Liver (tissue), 9 donors: Measurements from ENCODE around the gene SEH1L. TPM values are rescaled to one million over a fixed set of nuclear protein-coding genes. Genes with fewer than 3 reads are reported as not detected.
"Not testable (repeated sequence)": the region's sequence is repeated elsewhere in the genome, so short reads cannot be mapped to it uniquely, and the experiment has no call there.

Experiments
- DNase-seq: peaks from one replicate; pipeline ENCODE4 v3.0.0-alpha.2; 2017; ENCODE audit warnings: low spot score
- H3K27ac ChIP-seq, 2 donors: one replicate each; pipeline ENCODE4 v1.7.0; 2013; ENCODE audit warnings: inconsistent platforms in 2 of 2, low read length in 2 of 2, control low read depth in 1 of 2, low read depth in 1 of 2, mild to moderate bottlenecking in 1 of 2
- H3K27me3 ChIP-seq, 4 donors: one replicate each; pipeline versions ENCODE4 v1.6.1 to v1.7.0; 2013; ENCODE audit warnings: low read length in 3 of 4, inconsistent platforms in 1 of 4, mild to moderate bottlenecking in 1 of 4, moderate library complexity in 1 of 4; ENCODE audit not compliant: control insufficient read depth in 4 of 4, insufficient read depth in 4 of 4
- H3K36me3 ChIP-seq, 4 donors: one replicate each; pipeline versions ENCODE4 v1.6.1 to v1.7.0; 2013; ENCODE audit warnings: low read length in 3 of 4, mild to moderate bottlenecking in 3 of 4, low read depth in 1 of 4, moderate library complexity in 1 of 4; ENCODE audit not compliant: control insufficient read depth in 4 of 4, insufficient read depth in 3 of 4
- H3K4me1 ChIP-seq, 4 donors: one replicate each; pipeline versions ENCODE4 v1.6.1 to v1.7.0; 2013; ENCODE audit warnings: low read length in 3 of 4, mild to moderate bottlenecking in 3 of 4, moderate library complexity in 1 of 4; ENCODE audit not compliant: control insufficient read depth in 4 of 4, insufficient read depth in 4 of 4
- H3K4me3 ChIP-seq, 3 donors: one replicate each; pipeline versions ENCODE4 v1.6.1 to v1.7.0; 2013; ENCODE audit warnings: low read length in 3 of 3, control low read depth in 1 of 3, low read depth in 1 of 3, mild to moderate bottlenecking in 1 of 3
- H3K9ac ChIP-seq, 2 donors: one replicate each; pipeline ENCODE4 v1.7.0; 2013; ENCODE audit warnings: low read length in 2 of 2, mild to moderate bottlenecking in 2 of 2, moderate library complexity in 2 of 2, control low read depth in 1 of 2, low read depth in 1 of 2
- H3K9me3 ChIP-seq, 4 donors: one replicate each; pipeline versions ENCODE4 v1.6.1 to v1.7.0; 2013; ENCODE audit warnings: low read length in 3 of 4; ENCODE audit not compliant: control insufficient read depth in 4 of 4
- EGR1 ChIP-seq, 2 donors: IDR thresholded peaks; 2 replicates each; pipeline ENCODE4 v1.6.1; 2016 to 2018; ENCODE audit warnings: antibody characterized with exemption in 2 of 2, low read depth in 2 of 2
- FOXA1 ChIP-seq: IDR thresholded peaks from 2 replicates; pipeline ENCODE4 v1.6.1; 2016; ENCODE audit warnings: antibody characterized with exemption
- FOXA2 ChIP-seq: IDR thresholded peaks from 2 replicates; pipeline ENCODE4 v1.6.1; 2016; ENCODE audit warnings: antibody characterized with exemption
- GABPA ChIP-seq, 2 donors: IDR thresholded peaks in 1 of 2; conservative IDR thresholded peaks in 1 of 2; 2 replicates each; pipeline ENCODE4 v1.6.1; 2016; ENCODE audit warnings: antibody characterized with exemption in 2 of 2, mild to moderate bottlenecking in 1 of 2, moderate library complexity in 1 of 2
- HNF4A ChIP-seq, 2 donors: conservative IDR thresholded peaks; 2 replicates each; pipeline ENCODE4 v1.6.1; 2016; ENCODE audit warnings: antibody characterized with exemption in 2 of 2, mild to moderate bottlenecking in 2 of 2
- HNF4G ChIP-seq: IDR thresholded peaks from 2 replicates; pipeline ENCODE4 v1.6.1; 2016; ENCODE audit warnings: antibody characterized with exemption
- JUND ChIP-seq, 2 donors: IDR thresholded peaks; 2 replicates each; pipeline ENCODE4 v1.6.1; 2016; ENCODE audit warnings: antibody characterized with exemption in 2 of 2
- TAF1 ChIP-seq: conservative IDR thresholded peaks from 2 replicates; pipeline ENCODE4 v1.6.1; 2016; ENCODE audit warnings: antibody characterized with exemption, mild to moderate bottlenecking
- ZBTB33 ChIP-seq: IDR thresholded peaks from 2 replicates; pipeline ENCODE4 v1.6.1; 2016; ENCODE audit warnings: antibody characterized with exemption
- WGBS: extraction: QIAGEN DNeasy Blood & Tissue Kit; methylation state at CpG from one replicate; pipeline ENCODE4 v1.1.7; 2013; 5-methylcytosine and 5-hydroxymethylcytosine counted together
- polyA plus RNA-seq, 2 donors: library from polyadenylated mRNA; stranded (reverse) in 1 of 2; unstranded in 1 of 2; fragments of 200-250 nt in 1 of 2; fragments of >200 nt in 1 of 2; fragmentation: Nextera tagmentation in 1 of 2; extraction: Ambion mirVana in 1 of 2; gene quantifications; one replicate each; pipeline versions ENCODE4 v1.2.1 to v1.2.3, GENCODE V29; 2013 to 2015
- total RNA-seq, 2 donors: library from RNA; depleted of rRNA; stranded (reverse); fragments of >200 nt; gene quantifications; one replicate each; pipeline ENCODE4 v1.2.3, GENCODE V29; 2014
- TF ChIP-seq, protein P1 (sequence below): IDR thresholded peaks from 2 replicates; pipeline ENCODE4 v1.6.1; 2016; ENCODE audit warnings: antibody characterized with exemption
- TF ChIP-seq, protein P2 (sequence below): IDR thresholded peaks from 2 replicates; pipeline ENCODE4 v1.6.1; 2016; ENCODE audit warnings: antibody characterized with exemption
- TF ChIP-seq, protein P3 (sequence below): IDR thresholded peaks from 2 replicates; pipeline ENCODE4 v1.6.1; 2016; ENCODE audit warnings: antibody characterized with exemption, mild to moderate bottlenecking
- donor health status: healthy.
- donor health status: healthy.
- donor health status: healthy.
- donor health status: healthy.
- donor health status: healthy.

Gene SEH1L
- total and polyA plus RNA-seq, 4 donors, result 12.2 to 28.5 (median 16.8) TPM

DNA sequence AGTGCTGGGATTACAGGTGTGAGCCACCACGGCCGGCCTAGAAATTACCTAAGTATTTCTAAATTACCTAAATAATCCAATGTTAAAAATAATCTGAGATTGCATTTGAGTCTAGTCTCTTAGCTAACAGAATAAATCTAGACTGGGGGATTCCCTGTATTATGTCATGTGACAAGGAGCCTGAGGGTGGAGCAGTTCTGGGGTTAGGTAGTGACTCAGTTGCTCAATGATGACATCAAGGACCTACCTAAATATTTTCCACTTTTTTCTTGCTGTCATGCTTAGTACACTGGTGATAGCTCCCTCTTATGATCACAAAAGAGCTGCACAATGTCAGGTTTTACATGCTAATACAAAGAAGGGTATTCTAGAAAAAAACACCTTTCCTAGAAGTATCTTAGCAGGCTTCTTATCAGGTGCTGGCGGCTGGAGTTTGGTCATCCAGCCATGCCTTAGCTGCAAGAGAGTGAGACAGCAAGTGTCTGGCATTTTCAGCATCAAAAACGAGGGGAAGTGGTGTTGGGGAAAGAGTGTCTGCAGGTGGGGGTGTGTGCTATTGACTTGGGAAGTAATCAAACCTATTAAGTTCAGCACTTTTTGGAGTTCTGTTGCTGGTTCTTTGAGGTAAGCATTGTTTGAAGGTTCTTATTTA lies 25.9 kb downstream of the SEH1L start:
- Histone ChIP-seq H3K27ac (no peak overlapping the region), H3K4me3 (no peak overlapping the region), H3K9me3 (no peaks in the 10 kb centered on the region), H3K9ac (no peak overlapping the region), H3K36me3 (peaks cover 5 to 41% (median 24%) of the 10 kb centered on the region in 4 donors), H3K4me1 (no peaks in the 10 kb centered on the region), H3K27me3 (no peaks in the 10 kb centered on the region)
- 84% methylated on average over 4 of the region's 4 CpGs for WGBS
- DNase-seq, result no peak
- no peak for TF ChIP-seq HNF4A (conservative IDR thresholded peaks at IDR 0.05)
- TF ChIP-seq, protein P1, sequence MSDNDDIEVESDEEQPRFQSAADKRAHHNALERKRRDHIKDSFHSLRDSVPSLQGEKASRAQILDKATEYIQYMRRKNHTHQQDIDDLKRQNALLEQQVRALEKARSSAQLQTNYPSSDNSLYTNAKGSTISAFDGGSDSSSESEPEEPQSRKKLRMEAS, result no peak
- TF ChIP-seq, protein P2, sequence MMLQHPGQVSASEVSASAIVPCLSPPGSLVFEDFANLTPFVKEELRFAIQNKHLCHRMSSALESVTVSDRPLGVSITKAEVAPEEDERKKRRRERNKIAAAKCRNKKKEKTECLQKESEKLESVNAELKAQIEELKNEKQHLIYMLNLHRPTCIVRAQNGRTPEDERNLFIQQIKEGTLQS, result no peak

- H3K9ac ChIP-seq, result no peak overlapping the region
- H3K36me3 ChIP-seq, result peaks cover 5 to 41% (median 24%) of the 10 kb centered on the region in 4 donors
- no peaks in the 10 kb centered on the region for H3K4me1 ChIP-seq
- no peaks in the 10 kb centered on the region for H3K27me3 ChIP-seq
- no peaks in the 10 kb centered on the region for H3K9me3 ChIP-seq
- H3K27ac ChIP-seq, result no peak overlapping the region
- 96% methylated on average over 6 of the region's 6 CpGs for whole genome bisulfite sequencing
- no peak for TF ChIP-seq EGR1 (IDR thresholded peaks at IDR 0.05; ENCODE audit: low read depth in 2 of 2)
- H3K4me3 ChIP-seq, result no peak overlapping the region
- DNase-seq, result no peak
These were observed 27.7 kb downstream of the SEH1L start for GRCh38 chr18:12975488-12975887.

GRCh38 chr18:12976305-12976704 lies 28.5 kb downstream of the SEH1L start:
- Histone ChIP-seq H3K4me3 (no peak overlapping the region), H3K4me1 (no peaks in the 10 kb centered on the region), H3K9ac (no peak overlapping the region), H3K36me3 (peaks cover 2 to 34% (median 21%) of the 10 kb centered on the region in 4 donors), H3K27me3 (no peaks in the 10 kb centered on the region), H3K27ac (no peak overlapping the region), H3K9me3 (no peaks in the 10 kb centered on the region)
- TF ChIP-seq, protein P1, result no peak
- TF ChIP-seq FOXA1 (no peak), FOXA2 (no peak), HNF4G (no peak), ZBTB33 (no peak), TAF1 (no peak), JUND (IDR thresholded peaks at IDR 0.05) (no peak), GABPA (IDR thresholded peaks at IDR 0.05 in 1 of 2, conservative IDR thresholded peaks at IDR 0.05 in 1 of 2) (no peak)
- TF ChIP-seq, protein P3, sequence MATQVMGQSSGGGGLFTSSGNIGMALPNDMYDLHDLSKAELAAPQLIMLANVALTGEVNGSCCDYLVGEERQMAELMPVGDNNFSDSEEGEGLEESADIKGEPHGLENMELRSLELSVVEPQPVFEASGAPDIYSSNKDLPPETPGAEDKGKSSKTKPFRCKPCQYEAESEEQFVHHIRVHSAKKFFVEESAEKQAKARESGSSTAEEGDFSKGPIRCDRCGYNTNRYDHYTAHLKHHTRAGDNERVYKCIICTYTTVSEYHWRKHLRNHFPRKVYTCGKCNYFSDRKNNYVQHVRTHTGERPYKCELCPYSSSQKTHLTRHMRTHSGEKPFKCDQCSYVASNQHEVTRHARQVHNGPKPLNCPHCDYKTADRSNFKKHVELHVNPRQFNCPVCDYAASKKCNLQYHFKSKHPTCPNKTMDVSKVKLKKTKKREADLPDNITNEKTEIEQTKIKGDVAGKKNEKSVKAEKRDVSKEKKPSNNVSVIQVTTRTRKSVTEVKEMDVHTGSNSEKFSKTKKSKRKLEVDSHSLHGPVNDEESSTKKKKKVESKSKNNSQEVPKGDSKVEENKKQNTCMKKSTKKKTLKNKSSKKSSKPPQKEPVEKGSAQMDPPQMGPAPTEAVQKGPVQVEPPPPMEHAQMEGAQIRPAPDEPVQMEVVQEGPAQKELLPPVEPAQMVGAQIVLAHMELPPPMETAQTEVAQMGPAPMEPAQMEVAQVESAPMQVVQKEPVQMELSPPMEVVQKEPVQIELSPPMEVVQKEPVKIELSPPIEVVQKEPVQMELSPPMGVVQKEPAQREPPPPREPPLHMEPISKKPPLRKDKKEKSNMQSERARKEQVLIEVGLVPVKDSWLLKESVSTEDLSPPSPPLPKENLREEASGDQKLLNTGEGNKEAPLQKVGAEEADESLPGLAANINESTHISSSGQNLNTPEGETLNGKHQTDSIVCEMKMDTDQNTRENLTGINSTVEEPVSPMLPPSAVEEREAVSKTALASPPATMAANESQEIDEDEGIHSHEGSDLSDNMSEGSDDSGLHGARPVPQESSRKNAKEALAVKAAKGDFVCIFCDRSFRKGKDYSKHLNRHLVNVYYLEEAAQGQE, result no peak
- 80% methylated on average over 12 of the region's 12 CpGs for WGBS
- DNase-seq, result no peak

DNA sequence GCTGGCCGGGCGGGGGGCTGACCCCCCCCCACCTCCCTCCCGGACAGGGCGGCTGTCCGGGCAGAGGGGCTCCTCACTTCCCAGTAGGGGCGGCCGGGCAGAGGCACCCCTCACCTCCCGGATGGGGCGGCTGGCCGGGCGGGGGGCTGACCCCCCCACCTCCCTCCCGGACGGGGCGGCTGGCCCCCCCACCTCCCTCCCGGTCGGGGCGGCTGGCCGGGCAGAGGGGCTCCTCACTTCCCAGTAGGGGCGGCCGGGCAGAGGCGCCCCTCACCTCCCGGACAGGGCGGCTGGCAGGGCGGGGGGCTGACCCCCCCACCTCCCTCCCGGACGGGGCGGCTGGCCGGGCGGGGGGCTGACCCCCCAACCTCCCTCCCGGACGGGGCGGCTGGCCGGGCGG lies 32.3 kb downstream of the SEH1L start:
- WGBS, result 97% methylated on average over 24 of the region's 34 CpGs
- H3K4me1 ChIP-seq, H3K27ac ChIP-seq: not testable (repeated sequence)

More for the DNA sequence above, 32.3 kb downstream of the SEH1L start:
- H3K9ac ChIP-seq, DNase-seq, H3K4me3 ChIP-seq, H3K9me3 ChIP-seq, H3K27me3 ChIP-seq: not testable (repeated sequence)
- peaks cover 1 to 26% (median 23%) of the 10 kb centered on the region in 4 donors for H3K36me3 ChIP-seq
